ENCODE results near the gene RECK. TPM values are rescaled to one million over a fixed set of nuclear protein-coding genes. Genes with fewer than 3 reads are reported as not detected.
"Not testable (repeated sequence)": the region's sequence is repeated elsewhere in the genome, so short reads cannot be mapped to it uniquely, and the experiment has no call there.

The RECK gene
- total and polyA plus RNA-seq, 3 donors from 2014 or later: 10.1 to 17.6 (median 15.4) TPM

DNA sequence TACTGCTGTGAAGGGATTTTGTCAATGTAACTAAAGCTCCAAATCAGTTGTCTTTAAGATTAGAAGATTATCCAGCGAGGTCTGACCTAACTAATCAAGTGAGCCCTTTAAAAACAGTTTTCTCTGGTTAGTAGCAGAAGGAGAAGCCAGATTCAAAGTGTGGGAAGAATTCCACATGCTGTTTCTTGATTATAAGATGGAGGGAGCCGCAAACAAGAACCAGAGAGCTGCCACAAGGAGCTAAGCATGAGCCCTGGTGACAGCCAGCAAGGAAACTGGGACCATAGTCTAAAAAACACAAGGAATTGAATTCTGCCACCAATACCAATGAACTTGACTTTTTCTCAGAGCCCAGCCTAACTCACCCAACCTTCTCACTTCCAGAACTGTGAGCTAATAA is 41.8 kb upstream of the RECK start:
- WGBS, 2 donors: 79 to 81% methylated on average over 2 of the region's 2 CpGs

GRCh38 chr9:35996358-35996970 is 40.2 kb upstream of the RECK start:
- DNase-seq: no peak
- TF ChIP-seq, protein P1, sequence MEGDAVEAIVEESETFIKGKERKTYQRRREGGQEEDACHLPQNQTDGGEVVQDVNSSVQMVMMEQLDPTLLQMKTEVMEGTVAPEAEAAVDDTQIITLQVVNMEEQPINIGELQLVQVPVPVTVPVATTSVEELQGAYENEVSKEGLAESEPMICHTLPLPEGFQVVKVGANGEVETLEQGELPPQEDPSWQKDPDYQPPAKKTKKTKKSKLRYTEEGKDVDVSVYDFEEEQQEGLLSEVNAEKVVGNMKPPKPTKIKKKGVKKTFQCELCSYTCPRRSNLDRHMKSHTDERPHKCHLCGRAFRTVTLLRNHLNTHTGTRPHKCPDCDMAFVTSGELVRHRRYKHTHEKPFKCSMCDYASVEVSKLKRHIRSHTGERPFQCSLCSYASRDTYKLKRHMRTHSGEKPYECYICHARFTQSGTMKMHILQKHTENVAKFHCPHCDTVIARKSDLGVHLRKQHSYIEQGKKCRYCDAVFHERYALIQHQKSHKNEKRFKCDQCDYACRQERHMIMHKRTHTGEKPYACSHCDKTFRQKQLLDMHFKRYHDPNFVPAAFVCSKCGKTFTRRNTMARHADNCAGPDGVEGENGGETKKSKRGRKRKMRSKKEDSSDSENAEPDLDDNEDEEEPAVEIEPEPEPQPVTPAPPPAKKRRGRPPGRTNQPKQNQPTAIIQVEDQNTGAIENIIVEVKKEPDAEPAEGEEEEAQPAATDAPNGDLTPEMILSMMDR (IDR thresholded peaks at IDR 0.05): no peak
- no peak for TF ChIP-seq POLR2A (IDR thresholded peaks at IDR 0.05)

More for the DNA sequence above, 41.8 kb upstream of the RECK start:
- Histone ChIP-seq H3K27ac (no peak overlapping the region), H3K4me1 (no peaks in the 10 kb centered on the region), H3K27me3 (no peaks in the 10 kb centered on the region), H3K4me3 (no peak overlapping the region), H3K9me3 (no peaks in the 10 kb centered on the region), H3K36me3 (ENCODE audit: low read depth, missing control alignments) (no peaks in the 10 kb centered on the region)
- DNase-seq: no peak
- TF ChIP-seq, protein P1 (IDR thresholded peaks at IDR 0.05): no peak
- no peak for TF ChIP-seq POLR2A (IDR thresholded peaks at IDR 0.05)
- intact Hi-C loops (cut with DNase I; ENCODE audit: low total_unique reads): no loop called here

GRCh38 chr9:35997016-35997415 is 39.7 kb upstream of the RECK start:
- intact Hi-C loops (cut with DNase I; ENCODE audit: low total_unique reads); H3K27me3 ChIP-seq; H3K4me1 ChIP-seq; H3K36me3 ChIP-seq (ENCODE audit: low read depth, missing control alignments); H3K4me3 ChIP-seq; H3K9me3 ChIP-seq; DNase-seq; H3K27ac ChIP-seq: not testable (repeated sequence)
- WGBS, 2 donors: 90 to 95% methylated on average over 4 of the region's 4 CpGs

More at GRCh38 chr9:35996358-35996970, 40.2 kb upstream of the RECK start:
- Histone ChIP-seq H3K27me3 (no peaks in the 10 kb centered on the region), H3K9me3 (no peaks in the 10 kb centered on the region), H3K36me3 (ENCODE audit: low read depth, missing control alignments) (no peaks in the 10 kb centered on the region), H3K27ac (no peak overlapping the region), H3K4me3 (no peak overlapping the region), H3K4me1 (no peaks in the 10 kb centered on the region)
- WGBS, 2 donors: 83% methylated on average over 1 of the region's 1 CpG
- intact Hi-C loops (cut with DNase I; ENCODE audit: low total_unique reads): no loop called here

- Histone ChIP-seq H3K36me3 (ENCODE audit: low read depth, missing control alignments) (no peaks in the 10 kb centered on the region), H3K4me3 (no peak overlapping the region), H3K27ac (no peak overlapping the region), H3K27me3 (no peaks in the 10 kb centered on the region), H3K9me3 (no peaks in the 10 kb centered on the region), H3K4me1 (no peaks in the 10 kb centered on the region)
- TF ChIP-seq, protein P1 (IDR thresholded peaks at IDR 0.05): no peak
- TF ChIP-seq POLR2A (IDR thresholded peaks at IDR 0.05): no peak
- 94 to 95% methylated on average over 1 of the region's 1 CpG for WGBS, 2 donors
- intact Hi-C loops (cut with DNase I; ENCODE audit: low total_unique reads): no loop called here
- no peak for DNase-seq
Measured at GRCh38 chr9:35998333-35998732, 38.4 kb upstream of the RECK start.

- intact Hi-C loops (cut with DNase I; ENCODE audit: low total_unique reads): loop anchor here (10.0 kb wide), 1 partner anchor 51 kb away; the partner anchor contains the start of gene OR2S2
- WGBS, 2 donors: 70 to 100% methylated on average over 1 of the region's 1 CpG
Measured at GRCh38 chr9:36005891-36006290, 30.8 kb upstream of the RECK start.

More at GRCh38 chr9:36005891-36006290, 30.8 kb upstream of the RECK start:
- TF ChIP-seq, protein P1 (IDR thresholded peaks at IDR 0.05): no peak
- no peak for TF ChIP-seq POLR2A (IDR thresholded peaks at IDR 0.05)
- H3K36me3 ChIP-seq (ENCODE audit: low read depth, missing control alignments): no peaks in the 10 kb centered on the region
- no peak overlapping the region for H3K4me3 ChIP-seq
- no peaks in the 10 kb centered on the region for H3K4me1 ChIP-seq
- H3K27me3 ChIP-seq: no peaks in the 10 kb centered on the region
- no peak for DNase-seq
- H3K27ac ChIP-seq: no peak overlapping the region
- no peaks in the 10 kb centered on the region for H3K9me3 ChIP-seq
